HG03558 (cell line): ENCODE data around the gene EIF3CL.
"Not testable (repeated sequence)": the region's sequence is repeated elsewhere in the genome, so short reads cannot be mapped to it uniquely, and the experiment has no call there.

Source experiments
- ATAC-seq: cut with Tn5 transposase; IDR thresholded peaks from one replicate; pipeline ENCODE4 v1.9.1; 2021; ENCODE audit warnings: moderate number of reproducible peaks; ENCODE audit not compliant: unreplicated experiment; ENCODE audit errors: extremely low read depth

EIF3CL gene, protein sequence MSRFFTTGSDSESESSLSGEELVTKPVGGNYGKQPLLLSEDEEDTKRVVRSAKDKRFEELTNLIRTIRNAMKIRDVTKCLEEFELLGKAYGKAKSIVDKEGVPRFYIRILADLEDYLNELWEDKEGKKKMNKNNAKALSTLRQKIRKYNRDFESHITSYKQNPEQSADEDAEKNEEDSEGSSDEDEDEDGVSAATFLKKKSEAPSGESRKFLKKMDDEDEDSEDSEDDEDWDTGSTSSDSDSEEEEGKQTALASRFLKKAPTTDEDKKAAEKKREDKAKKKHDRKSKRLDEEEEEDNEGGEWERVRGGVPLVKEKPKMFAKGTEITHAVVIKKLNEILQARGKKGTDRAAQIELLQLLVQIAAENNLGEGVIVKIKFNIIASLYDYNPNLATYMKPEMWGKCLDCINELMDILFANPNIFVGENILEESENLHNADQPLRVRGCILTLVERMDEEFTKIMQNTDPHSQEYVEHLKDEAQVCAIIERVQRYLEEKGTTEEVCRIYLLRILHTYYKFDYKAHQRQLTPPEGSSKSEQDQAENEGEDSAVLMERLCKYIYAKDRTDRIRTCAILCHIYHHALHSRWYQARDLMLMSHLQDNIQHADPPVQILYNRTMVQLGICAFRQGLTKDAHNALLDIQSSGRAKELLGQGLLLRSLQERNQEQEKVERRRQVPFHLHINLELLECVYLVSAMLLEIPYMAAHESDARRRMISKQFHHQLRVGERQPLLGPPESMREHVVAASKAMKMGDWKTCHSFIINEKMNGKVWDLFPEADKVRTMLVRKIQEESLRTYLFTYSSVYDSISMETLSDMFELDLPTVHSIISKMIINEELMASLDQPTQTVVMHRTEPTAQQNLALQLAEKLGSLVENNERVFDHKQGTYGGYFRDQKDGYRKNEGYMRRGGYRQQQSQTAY

GRCh38 chr16:28403220-28404072, at the start of gene EIF3CL:
Gene EIF3CL (minus strand): TSS chr16:28403841. CDS start chr16:28403618, 223 bp downstream.
- peak; percentile 82 for ATAC-seq

DNA sequence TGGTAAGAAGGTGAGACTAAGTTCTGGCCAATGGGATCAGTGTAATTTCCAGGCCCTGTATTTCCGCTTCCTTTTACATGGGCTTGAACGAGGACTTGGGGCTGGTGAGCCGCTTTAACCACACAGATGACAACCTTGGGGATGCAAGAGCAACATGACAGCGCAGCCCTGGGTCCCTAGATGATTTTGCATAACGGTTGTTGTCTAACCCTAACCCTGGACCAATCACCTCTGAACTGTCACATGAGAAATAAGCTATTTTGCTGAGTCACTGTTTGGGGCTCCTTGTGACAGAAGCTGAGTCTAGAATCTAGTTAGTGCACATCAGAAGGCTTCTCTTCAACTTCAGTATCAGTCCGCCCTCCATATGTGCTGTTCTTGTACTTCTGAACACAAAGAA, 43.4 kb upstream of the EIF3CL start:
- not testable (repeated sequence) for ATAC-seq

DNA sequence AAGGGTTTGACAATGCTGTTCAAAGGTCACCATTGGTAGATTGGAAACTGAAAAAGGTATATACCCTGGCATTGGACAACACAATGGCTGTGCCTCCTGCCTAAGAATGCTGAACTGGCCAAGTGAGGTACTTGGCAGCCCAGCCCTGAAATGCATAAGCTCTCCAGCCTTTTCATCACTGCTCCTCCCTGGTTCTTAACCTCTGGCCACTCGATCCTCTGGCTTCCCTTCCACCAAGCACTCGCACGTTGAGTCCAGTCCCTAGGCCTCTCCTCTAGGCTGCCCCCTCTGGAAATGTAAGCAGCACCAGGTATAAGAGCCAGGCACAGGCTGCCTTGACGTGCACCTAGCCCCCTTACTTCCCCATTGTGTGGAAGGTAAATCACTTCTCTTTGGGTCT, 42.7 kb upstream of the EIF3CL start:
- ATAC-seq: not testable (repeated sequence)

- not testable (repeated sequence) for ATAC-seq
Observed at GRCh38 chr16:28443943-28444342, 40.3 kb upstream of the EIF3CL start.

DNA sequence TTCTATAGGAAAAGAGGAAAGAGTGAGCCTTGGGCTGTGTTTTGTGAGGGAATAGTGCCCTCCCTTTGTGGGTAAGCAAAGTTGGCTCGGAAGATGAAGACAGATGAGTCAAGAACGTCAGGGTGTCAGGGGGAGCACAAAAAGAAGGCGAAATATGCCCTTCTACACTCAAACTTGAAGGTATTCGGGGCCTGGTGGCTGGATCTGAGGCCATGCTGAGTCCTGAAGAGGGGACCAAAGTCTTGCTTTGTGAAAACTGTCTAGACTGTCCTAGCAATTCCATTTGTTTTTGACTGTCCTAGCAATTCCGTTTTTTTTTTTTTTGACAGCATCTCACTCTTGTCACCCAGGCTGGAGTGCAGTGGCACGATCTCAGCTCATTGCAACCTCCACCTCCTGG, 35.3 kb upstream of the EIF3CL start:
- ATAC-seq: not testable (repeated sequence)

GRCh38 chr16:28435340-28435739, 31.7 kb upstream of the EIF3CL start:
- ATAC-seq: not testable (repeated sequence)

DNA sequence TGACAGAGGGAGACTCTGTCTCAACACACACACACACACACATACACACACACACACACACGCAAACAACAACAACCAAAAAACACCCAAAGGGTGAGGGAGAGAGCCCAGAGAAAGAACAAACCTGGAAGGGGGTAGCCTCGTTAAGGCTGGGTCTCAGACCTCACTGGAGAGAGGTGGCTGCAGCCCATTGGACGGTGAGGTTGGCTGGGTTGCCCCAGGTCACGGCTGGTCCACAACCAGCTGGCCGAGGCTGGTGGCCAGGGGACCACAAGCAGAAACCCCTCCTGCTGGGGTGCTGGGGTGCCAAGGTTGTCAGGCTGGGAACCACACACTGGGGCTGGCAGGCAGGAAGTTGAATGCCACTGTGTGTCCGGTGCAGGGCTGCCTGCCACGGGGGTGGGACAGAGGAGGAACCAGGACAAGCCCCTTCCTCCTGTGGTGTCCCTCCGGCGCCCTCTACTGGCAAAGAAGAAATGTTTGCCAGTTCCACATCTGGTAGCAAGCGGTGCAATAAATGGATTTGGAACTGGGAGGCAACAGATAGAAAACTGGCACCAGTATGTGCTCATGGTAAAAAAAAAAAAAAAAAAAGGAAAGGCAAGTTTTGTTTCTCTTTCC, 22.5 kb upstream of the EIF3CL start:
- ATAC-seq: not testable (repeated sequence)

- ATAC-seq: not testable (repeated sequence)
Observed at GRCh38 chr16:28421071-28421750, 17.6 kb upstream of the EIF3CL start.

DNA sequence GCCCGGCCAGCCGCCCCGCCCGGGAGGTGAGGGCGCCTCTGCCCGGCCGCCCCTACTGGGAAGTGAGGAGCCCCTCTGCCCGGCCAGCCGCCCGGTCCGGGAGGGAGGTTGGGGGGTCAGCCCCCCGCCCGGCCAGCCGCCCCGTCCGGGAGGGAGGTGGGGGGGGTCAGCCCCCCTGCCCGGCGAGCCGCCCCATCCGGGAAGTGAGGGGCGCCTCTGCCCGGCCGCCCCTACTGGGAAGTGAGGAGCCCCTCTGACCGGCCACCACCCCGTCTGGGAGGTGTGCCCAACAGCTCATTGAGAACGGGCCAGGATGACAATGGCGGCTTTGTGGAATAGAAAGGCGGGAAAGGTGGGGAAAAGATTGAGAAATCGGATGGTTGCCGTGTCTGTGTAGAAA, 13.4 kb upstream of the EIF3CL start:
- not testable (repeated sequence) for ATAC-seq

DNA sequence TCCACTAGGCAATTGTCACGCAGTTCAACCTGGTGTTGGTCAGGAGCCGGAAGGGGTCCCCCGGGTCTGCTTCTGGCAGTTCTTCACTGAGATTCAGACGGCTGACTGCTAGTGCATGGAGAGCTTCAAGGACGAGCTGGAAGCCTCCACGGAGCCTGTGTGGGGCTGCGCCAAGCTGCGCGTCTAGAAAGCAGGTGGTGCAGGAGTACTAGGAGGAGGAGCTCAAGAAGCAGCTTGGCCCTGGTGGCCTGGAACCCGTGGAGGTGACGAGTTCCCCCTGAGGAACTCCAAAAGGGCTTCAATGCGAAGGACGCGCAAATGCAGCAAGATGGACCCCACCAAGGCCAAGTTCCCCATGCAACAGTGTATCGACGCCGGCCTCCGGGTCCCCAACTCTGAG, 10.9 kb upstream of the EIF3CL start:
- not testable (repeated sequence) for ATAC-seq

- ATAC-seq: not testable (repeated sequence)
Observed at GRCh38 chr16:28413585-28413984, 9.9 kb upstream of the EIF3CL start.

- ATAC-seq: not testable (repeated sequence)
Observed at GRCh38 chr16:28392054-28392453, 11.6 kb downstream of the EIF3CL start.

DNA sequence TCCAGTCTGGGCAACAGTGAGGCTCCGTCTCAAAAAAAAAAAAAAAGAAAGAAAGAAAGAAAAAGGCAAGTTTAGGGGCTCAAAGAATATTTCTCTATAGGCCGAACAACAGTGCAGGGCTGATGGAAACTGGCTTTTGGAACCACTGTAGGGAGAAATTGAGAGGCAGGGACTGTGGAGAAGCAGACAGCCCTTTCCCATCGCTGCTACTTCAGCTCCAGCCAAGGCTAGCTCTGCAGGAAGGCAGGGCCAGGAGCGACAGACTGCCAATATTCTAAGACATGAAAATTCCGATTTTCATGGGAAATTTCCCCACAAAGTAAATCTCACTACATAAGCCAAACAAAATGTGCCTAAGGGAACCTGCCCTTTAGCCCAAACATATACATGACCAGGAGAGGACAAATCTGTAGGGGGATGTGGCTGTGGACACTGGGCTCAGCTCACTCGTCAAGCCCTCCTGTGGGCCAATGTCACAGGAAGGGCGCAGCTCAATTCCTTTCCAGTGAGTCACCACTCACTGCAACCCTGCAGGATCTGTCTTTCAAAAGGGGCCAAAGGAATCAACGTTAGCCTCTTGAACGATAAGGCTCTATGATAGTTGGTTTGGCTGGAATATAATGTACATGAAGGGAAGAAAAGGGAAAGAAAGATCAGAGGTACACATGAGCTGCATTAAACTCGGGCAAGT, 21.3 kb downstream of the EIF3CL start:
- ATAC-seq: not testable (repeated sequence)

GRCh38 chr16:28377822-28378221, 25.8 kb downstream of the EIF3CL start:
- not testable (repeated sequence) for ATAC-seq

DNA sequence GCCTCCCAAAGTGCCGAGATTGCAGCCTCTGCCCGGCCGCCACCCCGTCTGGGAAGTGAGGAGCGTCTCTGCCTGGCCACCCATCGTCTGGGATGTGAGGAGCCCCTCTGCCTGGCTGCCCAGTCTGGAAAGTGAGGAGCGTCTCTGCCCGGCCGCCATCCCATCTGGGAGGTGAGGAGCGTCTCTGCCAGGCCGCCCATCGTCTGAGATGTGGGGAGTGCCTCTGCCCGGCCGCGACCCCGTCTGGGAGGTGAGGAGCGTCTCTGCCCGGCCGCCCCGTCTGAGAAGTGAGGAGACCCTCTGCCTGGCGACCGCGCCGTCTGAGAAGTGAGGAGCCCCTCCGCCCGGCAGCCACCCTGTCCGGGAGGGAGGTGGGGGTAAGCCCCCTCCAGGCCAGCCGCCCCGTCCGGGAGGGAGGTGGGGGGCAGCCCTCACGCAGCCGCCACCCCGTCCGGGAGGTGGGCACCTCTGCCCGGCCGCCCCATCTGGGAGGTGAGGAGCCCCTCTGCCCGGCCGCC, 26.5 kb downstream of the EIF3CL start:
- not testable (repeated sequence) for ATAC-seq

DNA sequence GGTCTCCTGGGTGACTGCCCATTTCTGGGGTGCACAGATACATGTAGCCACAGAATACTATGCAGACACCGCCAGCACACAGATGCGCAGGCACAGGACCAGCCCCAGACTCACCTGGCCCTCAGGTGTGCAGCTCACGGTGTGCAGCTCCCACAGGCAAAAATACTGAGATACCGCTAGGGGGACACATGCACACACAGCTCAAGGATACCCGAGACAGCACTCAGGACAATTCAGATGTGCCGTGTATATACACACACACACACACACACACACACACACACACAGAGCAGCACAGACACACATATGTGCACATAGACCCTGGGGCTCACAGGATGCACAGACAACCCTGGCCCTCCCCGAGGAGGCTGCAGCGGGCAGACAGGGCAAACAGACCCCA, 28.5 kb downstream of the EIF3CL start:
- not testable (repeated sequence) for ATAC-seq

DNA sequence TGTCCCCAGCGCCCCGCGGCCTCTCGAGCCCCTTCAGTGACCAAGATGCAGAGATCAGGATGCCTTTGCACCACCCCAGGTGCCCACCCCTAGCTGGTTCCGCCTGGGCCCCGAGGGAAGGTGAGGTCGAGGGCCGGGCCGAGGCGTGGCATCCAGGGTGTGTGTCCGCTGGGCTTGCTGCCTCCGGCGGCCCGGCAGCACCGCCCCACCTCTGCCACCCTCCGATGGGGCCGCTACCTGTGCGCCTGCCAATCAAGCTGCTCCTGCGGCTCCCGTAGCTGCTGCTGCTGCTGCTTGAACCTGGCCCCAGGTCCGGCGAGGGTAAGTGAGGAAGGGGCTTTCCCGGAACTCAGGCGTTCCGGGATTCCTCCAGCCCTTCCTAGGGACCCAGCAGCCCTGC, 29.4 kb downstream of the EIF3CL start:
- not testable (repeated sequence) for ATAC-seq

GRCh38 chr16:28367926-28368325, 35.7 kb downstream of the EIF3CL start:
- not testable (repeated sequence) for ATAC-seq
